ENCODE data around the gene ZNF384.

Gene ZNF384

DNA sequence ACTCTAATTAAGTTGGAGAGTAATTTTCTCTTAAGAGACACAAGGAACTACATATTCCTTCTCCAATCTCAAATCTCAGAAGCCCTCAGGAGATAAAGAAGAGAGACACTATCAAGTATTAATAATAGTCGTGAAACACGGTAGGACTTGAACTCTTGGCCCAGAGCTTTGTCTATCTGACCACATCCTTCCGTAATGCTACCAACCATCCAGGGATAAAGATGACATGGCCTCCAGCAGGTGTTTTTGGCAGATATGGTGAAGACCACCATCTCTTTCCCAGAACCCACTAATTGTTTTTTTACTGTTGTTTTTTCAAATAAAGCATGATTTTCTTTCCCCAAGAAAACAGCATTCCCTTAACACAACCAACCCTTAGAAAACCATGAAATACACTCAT is 3.4 kb downstream of the ZNF384 start:
- Histone ChIP-seq H2BK5ac (ENCODE audit: low read depth, low read length, poor library complexity) (no peak overlapping the region), H2BK120ac (ENCODE audit: insufficient read depth, low read length, poor library complexity) (no peak overlapping the region), H2AFZ (ENCODE audit: insufficient read depth, low read length, poor library complexity) (no peak overlapping the region), H3K36me3 (ENCODE audit: control insufficient read depth in 1 of 2, insufficient read depth in 2 of 2, low read length in 2 of 2) (peaks cover 3 to 7% of the 10 kb centered on the region in 2 experiments), H3K9ac (ENCODE audit: low read length) (no peak overlapping the region), H2BK12ac (ENCODE audit: low read length) (no peak overlapping the region), H3K9me3 (ENCODE audit: insufficient read depth, low read depth, low read length) (no peaks in the 10 kb centered on the region), H3K79me2 (ENCODE audit: control insufficient read depth, insufficient read depth, low read length, poor library complexity) (peaks cover 13% of the 10 kb centered on the region), H3K27me3 (ENCODE audit: insufficient read depth, low read length) (no peaks in the 10 kb centered on the region), H3K23ac (ENCODE audit: low read length) (no peak overlapping the region), H3K4me3 (ENCODE audit: low read depth, low read length) (no peak overlapping the region), H3K18ac (ENCODE audit: low read length) (no peak overlapping the region), H3K4me1 (ENCODE audit: control insufficient read depth in 1 of 2, insufficient read depth in 2 of 2, low read length in 2 of 2) (peaks cover 0 to 9% of the 10 kb centered on the region in 2 experiments), H4K91ac (ENCODE audit: low read depth, low read length) (no peak overlapping the region), H2AK5ac (ENCODE audit: low read length) (no peak overlapping the region), H3K4ac (ENCODE audit: low read depth, low read length) (no peak overlapping the region), H3K4me2 (ENCODE audit: low read length) (no peak overlapping the region), H3K14ac (ENCODE audit: low read length) (no peak overlapping the region), H3K27ac (ENCODE audit: low read depth, low read length) (no peak overlapping the region), H3K79me1 (ENCODE audit: low read length) (peaks cover 10% of the 10 kb centered on the region), H4K12ac (ENCODE audit: low read depth, low read length) (no peak overlapping the region), H4K8ac (ENCODE audit: low read depth, low read length) (no peak overlapping the region)
- no peak for DNase-seq
- WGBS (ENCODE audit: extremely low coverage, insufficient coverage, insufficient read length), result no CpG with 5 or more reads among the region's 3 CpGs

DNA sequence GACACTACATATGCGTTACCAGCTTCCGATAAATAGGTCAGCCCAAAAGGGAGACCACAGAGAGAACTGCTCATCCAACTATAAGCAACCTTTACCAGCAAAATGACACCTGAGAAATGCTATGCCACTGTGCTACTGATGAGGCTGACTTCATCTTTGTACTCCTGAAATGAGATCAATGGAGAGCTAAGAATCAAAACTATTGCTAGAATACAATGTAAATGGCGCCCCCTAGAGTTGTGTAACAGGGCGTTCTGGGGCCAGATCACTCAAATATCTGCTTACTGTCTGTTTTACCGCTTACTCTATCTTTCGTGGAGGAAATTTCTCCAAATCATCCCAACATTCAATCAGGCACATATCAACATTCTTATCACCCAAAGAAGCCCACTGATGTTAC is 4.6 kb downstream of the ZNF384 start:
- WGBS (ENCODE audit: extremely low coverage, insufficient coverage, insufficient read length), result no CpG with 5 or more reads among the region's 6 CpGs

DNA sequence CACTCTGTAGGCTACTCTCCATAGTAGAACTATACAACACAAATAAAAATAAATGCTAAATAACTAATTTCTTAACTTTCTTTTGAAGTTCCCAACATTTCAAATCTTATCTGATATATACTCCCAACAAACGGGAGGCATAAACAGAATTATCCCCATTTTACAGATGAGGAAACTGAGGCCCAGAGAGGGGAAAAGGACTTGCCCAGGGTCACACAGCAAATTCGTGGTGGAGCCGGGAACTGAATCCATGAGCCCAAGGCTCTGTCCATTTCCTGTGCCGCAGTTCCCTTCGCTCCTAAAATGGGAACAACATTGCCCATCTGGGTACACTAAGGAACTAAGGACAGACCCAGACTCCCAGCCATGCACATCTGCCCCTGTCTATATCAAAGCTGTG is 12.2 kb downstream of the ZNF384 start:
- Histone ChIP-seq H2BK120ac (ENCODE audit: insufficient read depth, low read length, poor library complexity) (no peak overlapping the region), H3K4ac (ENCODE audit: low read depth, low read length) (no peak overlapping the region), H3K79me2 (ENCODE audit: control insufficient read depth, insufficient read depth, low read length, poor library complexity) (no peaks in the 10 kb centered on the region), H3K9ac (ENCODE audit: low read length) (no peak overlapping the region), H3K27me3 (ENCODE audit: insufficient read depth, low read length) (no peaks in the 10 kb centered on the region), H3K79me1 (ENCODE audit: low read length) (no peaks in the 10 kb centered on the region), H3K4me2 (ENCODE audit: low read length) (no peak overlapping the region), H2AK5ac (ENCODE audit: low read length) (no peak overlapping the region), H3K4me3 (ENCODE audit: low read depth, low read length) (no peak overlapping the region), H4K91ac (ENCODE audit: low read depth, low read length) (no peak overlapping the region), H3K18ac (ENCODE audit: low read length) (no peak overlapping the region), H3K9me3 (ENCODE audit: insufficient read depth, low read depth, low read length) (peaks cover 1% of the 10 kb centered on the region), H4K12ac (ENCODE audit: low read depth, low read length) (no peak overlapping the region), H2BK5ac (ENCODE audit: low read depth, low read length, poor library complexity) (no peak overlapping the region), H3K27ac (ENCODE audit: low read depth, low read length) (no peak overlapping the region), H3K4me1 (ENCODE audit: control insufficient read depth in 1 of 2, insufficient read depth in 2 of 2, low read length in 2 of 2) (no peaks in the 10 kb centered on the region), H2BK12ac (ENCODE audit: low read length) (no peak overlapping the region), H3K23ac (ENCODE audit: low read length) (no peak overlapping the region), H3K14ac (ENCODE audit: low read length) (no peak overlapping the region), H4K8ac (ENCODE audit: low read depth, low read length) (no peak overlapping the region), H2AFZ (ENCODE audit: insufficient read depth, low read length, poor library complexity) (no peak overlapping the region), H3K36me3 (ENCODE audit: control insufficient read depth in 1 of 2, insufficient read depth in 2 of 2, low read length in 2 of 2) (peaks cover 30 to 63% of the 10 kb centered on the region in 2 experiments)
- WGBS (ENCODE audit: extremely low coverage, insufficient coverage, insufficient read length), result no CpG with 5 or more reads among the region's 5 CpGs
- no peak for DNase-seq

More for the DNA sequence above, 4.6 kb downstream of the ZNF384 start:
- H4K91ac ChIP-seq (ENCODE audit: low read depth, low read length), result no peak overlapping the region
- H2BK120ac ChIP-seq (ENCODE audit: insufficient read depth, low read length, poor library complexity), result no peak overlapping the region
- H4K8ac ChIP-seq (ENCODE audit: low read depth, low read length), result no peak overlapping the region
- H2BK12ac ChIP-seq (ENCODE audit: low read length), result no peak overlapping the region
- H2AFZ ChIP-seq (ENCODE audit: insufficient read depth, low read length, poor library complexity), result no peak overlapping the region
- no peak overlapping the region for H2BK5ac ChIP-seq (ENCODE audit: low read depth, low read length, poor library complexity)
- H3K18ac ChIP-seq (ENCODE audit: low read length), result no peak overlapping the region
- peak in 1 of 2 donors; percentile 63 for DNase-seq
- no peak overlapping the region for H3K14ac ChIP-seq (ENCODE audit: low read length)
- no peak overlapping the region for H3K4me3 ChIP-seq (ENCODE audit: low read depth, low read length)
- H3K23ac ChIP-seq (ENCODE audit: low read length), result no peak overlapping the region
- H3K9me3 ChIP-seq (ENCODE audit: insufficient read depth, low read depth, low read length), result no peaks in the 10 kb centered on the region
- no peak overlapping the region for H4K12ac ChIP-seq (ENCODE audit: low read depth, low read length)
- no peak overlapping the region for H3K27ac ChIP-seq (ENCODE audit: low read depth, low read length)
- peak overlapping the region; percentile 61 for H3K4ac ChIP-seq (ENCODE audit: low read depth, low read length)
- peaks cover 3 to 11% of the 10 kb centered on the region in 2 experiments for H3K36me3 ChIP-seq (ENCODE audit: control insufficient read depth in 1 of 2, insufficient read depth in 2 of 2, low read length in 2 of 2)
- H3K4me2 ChIP-seq (ENCODE audit: low read length), result no peak overlapping the region
- peaks cover 10% of the 10 kb centered on the region for H3K79me1 ChIP-seq (ENCODE audit: low read length)
- H3K4me1 ChIP-seq (ENCODE audit: control insufficient read depth in 1 of 2, insufficient read depth in 2 of 2, low read length in 2 of 2), result peaks cover 0 to 6% of the 10 kb centered on the region in 2 experiments
- H3K27me3 ChIP-seq (ENCODE audit: insufficient read depth, low read length), result no peaks in the 10 kb centered on the region
- no peak overlapping the region for H2AK5ac ChIP-seq (ENCODE audit: low read length)
- H3K9ac ChIP-seq (ENCODE audit: low read length), result no peak overlapping the region
- peaks cover 13% of the 10 kb centered on the region for H3K79me2 ChIP-seq (ENCODE audit: control insufficient read depth, insufficient read depth, low read length, poor library complexity)

DNA sequence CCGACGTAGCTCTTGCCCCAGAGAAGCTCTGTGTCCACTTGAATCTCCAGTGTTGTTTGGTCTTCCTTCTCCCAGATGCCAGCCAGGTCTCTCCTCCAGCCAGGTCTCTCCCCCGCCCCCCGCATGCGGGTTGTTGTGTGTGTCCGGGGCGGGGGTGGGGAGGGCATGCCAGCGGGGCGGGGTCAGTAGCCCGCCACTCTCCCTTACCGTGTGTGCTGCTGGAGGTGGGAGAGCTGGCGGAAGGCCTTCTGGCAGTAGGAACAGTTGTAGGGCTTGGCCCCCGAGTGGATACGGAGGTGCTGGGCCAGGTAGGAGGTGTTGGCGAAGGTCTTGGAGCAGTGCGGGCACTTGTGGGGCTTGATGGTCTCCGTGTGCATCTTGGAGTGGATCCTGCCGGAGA is 17.0 kb downstream of the ZNF384 start:
- no peak overlapping the region for H4K12ac ChIP-seq (ENCODE audit: low read depth, low read length)
- no peaks in the 10 kb centered on the region for H3K4me1 ChIP-seq (ENCODE audit: control insufficient read depth in 1 of 2, insufficient read depth in 2 of 2, low read length in 2 of 2)
- no peak overlapping the region for H4K91ac ChIP-seq (ENCODE audit: low read depth, low read length)
- no peak for DNase-seq
- H3K79me2 ChIP-seq (ENCODE audit: control insufficient read depth, insufficient read depth, low read length, poor library complexity), result no peaks in the 10 kb centered on the region
- H3K79me1 ChIP-seq (ENCODE audit: low read length), result no peaks in the 10 kb centered on the region
- H3K27ac ChIP-seq (ENCODE audit: low read depth, low read length), result no peak overlapping the region
- no peak overlapping the region for H3K9ac ChIP-seq (ENCODE audit: low read length)
- no peak overlapping the region for H2AFZ ChIP-seq (ENCODE audit: insufficient read depth, low read length, poor library complexity)
- peaks cover 1% of the 10 kb centered on the region for H3K9me3 ChIP-seq (ENCODE audit: insufficient read depth, low read depth, low read length)
- H4K8ac ChIP-seq (ENCODE audit: low read depth, low read length), result no peak overlapping the region
- no peak overlapping the region for H3K4me3 ChIP-seq (ENCODE audit: low read depth, low read length)
- peaks cover 44 to 78% of the 10 kb centered on the region in 2 experiments for H3K36me3 ChIP-seq (ENCODE audit: control insufficient read depth in 1 of 2, insufficient read depth in 2 of 2, low read length in 2 of 2)
- no peak overlapping the region for H3K4ac ChIP-seq (ENCODE audit: low read depth, low read length)
- H2BK120ac ChIP-seq (ENCODE audit: insufficient read depth, low read length, poor library complexity), result no peak overlapping the region
- H2AK5ac ChIP-seq (ENCODE audit: low read length), result no peak overlapping the region
- H3K14ac ChIP-seq (ENCODE audit: low read length), result no peak overlapping the region
- no CpG with 5 or more reads among the region's 18 CpGs for WGBS (ENCODE audit: extremely low coverage, insufficient coverage, insufficient read length)
- H3K18ac ChIP-seq (ENCODE audit: low read length), result no peak overlapping the region
- no peak overlapping the region for H2BK12ac ChIP-seq (ENCODE audit: low read length)
- no peak overlapping the region for H3K4me2 ChIP-seq (ENCODE audit: low read length)
- H3K27me3 ChIP-seq (ENCODE audit: insufficient read depth, low read length), result no peaks in the 10 kb centered on the region
- H3K23ac ChIP-seq (ENCODE audit: low read length), result no peak overlapping the region
- no peak overlapping the region for H2BK5ac ChIP-seq (ENCODE audit: low read depth, low read length, poor library complexity)

Data from trophoblast cell (in vitro differentiated cells and primary cell).